ENCODE measurements around the gene C1orf146.
A peak's percentile ranks its signal among the peaks of the same experiment; 100 is the strongest.
"Not testable (repeated sequence)": the region's sequence is repeated elsewhere in the genome, so short reads cannot be mapped to it uniquely, and the experiment has no call there.

Gene C1orf146

GRCh38 chr1:92217721-92218120, at the start of gene C1orf146:
Gene C1orf146 (plus strand): TSS chr1:92217915. CDS start chr1:92231421, 13,506 bp downstream.
- no peak for DNase-seq

GRCh38 chr1:92168657-92169056, 49.1 kb upstream of the C1orf146 start:
- DNase-seq: peak; percentile 40 to 75

- peak in 1 of 2 experiments; percentile 1 for DNase-seq
Measured at GRCh38 chr1:92169214-92170005, 48.3 kb upstream of the C1orf146 start.

GRCh38 chr1:92184632-92185031, 33.1 kb upstream of the C1orf146 start:
- no peak for DNase-seq

- no peak for DNase-seq
Measured at GRCh38 chr1:92186081-92186480, 31.6 kb upstream of the C1orf146 start.

GRCh38 chr1:92188436-92189255, 29.1 kb upstream of the C1orf146 start:
- no peak for DNase-seq

- no peak for DNase-seq
Measured at GRCh38 chr1:92191726-92192125, 26.0 kb upstream of the C1orf146 start.

- no peak for DNase-seq
Measured at GRCh38 chr1:92192246-92192645, 25.5 kb upstream of the C1orf146 start.

GRCh38 chr1:92194511-92194910, 23.2 kb upstream of the C1orf146 start:
- no peak for DNase-seq

- DNase-seq: no peak
Measured at GRCh38 chr1:92201973-92202372, 15.7 kb upstream of the C1orf146 start.

- DNase-seq: no peak
Measured at GRCh38 chr1:92203105-92203504, 14.6 kb upstream of the C1orf146 start.

GRCh38 chr1:92210701-92211100, 7.0 kb upstream of the C1orf146 start:
- DNase-seq: no peak

GRCh38 chr1:92211166-92211565, 6.5 kb upstream of the C1orf146 start:
- DNase-seq: no peak

GRCh38 chr1:92218559-92218958, 844 bp downstream of the C1orf146 start:
- DNase-seq: no peak

- no peak for DNase-seq
Measured at GRCh38 chr1:92219028-92219427, 1.3 kb downstream of the C1orf146 start.

GRCh38 chr1:92228401-92228800, 10.7 kb downstream of the C1orf146 start:
- no peak for DNase-seq

- DNase-seq: no peak
Measured at GRCh38 chr1:92230736-92231135, 13.0 kb downstream of the C1orf146 start.

GRCh38 chr1:92240034-92240433, 22.3 kb downstream of the C1orf146 start:
- DNase-seq: no peak

GRCh38 chr1:92244376-92244775, 26.7 kb downstream of the C1orf146 start:
- no peak for DNase-seq

- DNase-seq: not testable (repeated sequence)
Measured at GRCh38 chr1:92254714-92255113, 37.0 kb downstream of the C1orf146 start.

- no peak for DNase-seq
Measured at GRCh38 chr1:92259350-92259749, 41.6 kb downstream of the C1orf146 start.

GRCh38 chr1:92262516-92262915, 44.8 kb downstream of the C1orf146 start:
- no peak for DNase-seq

- no peak for DNase-seq
Measured at GRCh38 chr1:92273039-92273438, 55.3 kb downstream of the C1orf146 start.

GRCh38 chr1:92274939-92275338, 57.2 kb downstream of the C1orf146 start:
- DNase-seq: no peak

All from NCI-H2081 (cell line).